B cell (primary cell): ENCODE data around the gene ALOX15. TPM values are rescaled to one million over a fixed set of nuclear protein-coding genes. Genes with fewer than 3 reads are reported as not detected.

Experiments used
- ATAC-seq: fragments of 200-7000 bp; cut with Tn5 transposase; one replicate; pipeline ENCODE4 v1.10.0; 2021; ENCODE audit warnings: low read depth, mild to moderate bottlenecking, moderate number of reproducible peaks, moderate library complexity
- CTCF ChIA-PET: fragments of 350-600 bp; sonication (Branson Sonifier 250); formaldehyde crosslinking; loops from one replicate; lab custom pipeline; 2021; ENCODE audit warnings: antibody characterized with exemption, inconsistent platforms; lab: Charles Lee
- POLR2A ChIA-PET: fragments of 350-600 bp; sonication (Branson Sonifier 250); formaldehyde crosslinking; loops from one replicate; lab custom pipeline; 2021; ENCODE audit warnings: antibody characterized with exemption; lab: Charles Lee
- DNase-seq: peaks from one replicate; pipeline ENCODE4 v3.0.0; 2013
- H2AFZ ChIP-seq: 2 replicates; pipeline ENCODE4 v1.6.1; 2012; ENCODE audit warnings: mild to moderate bottlenecking, low read depth, low read length; ENCODE audit not compliant: insufficient read depth, poor library complexity, severe bottlenecking
- H3K27ac ChIP-seq, 2 donors: 1 replicate in 1 of 2; 2 replicates in 1 of 2; pipeline ENCODE4 v1.5.1; 2012 to 2013; ENCODE audit warnings: low read length in 2 of 2, mild to moderate bottlenecking in 2 of 2, moderate library complexity in 1 of 2
- H3K27me3 ChIP-seq, 4 experiments: fragments of 200-600 bp in 1 of 4; sonication (generic) in 1 of 4; replicated peaks in 1 of 4; 1 replicate in 2 of 4; 2 replicates in 2 of 4; pipeline versions ENCODE4 v1.6.1 to v1.7.0; 2013 to 2016; ENCODE audit warnings: low read length in 3 of 4, mild to moderate bottlenecking in 2 of 4, mixed read lengths in 1 of 4, moderate library complexity in 1 of 4; ENCODE audit not compliant: insufficient read depth in 4 of 4, control insufficient read depth in 3 of 4; ENCODE audit errors: control extremely low read depth in 1 of 4
- H3K36me3 ChIP-seq, 2 experiments: replicated peaks in 1 of 2; 1 replicate in 1 of 2; 2 replicates in 1 of 2; pipeline versions ENCODE4 v1.6.1 to v1.7.1; 2013; ENCODE audit warnings: low read length in 1 of 2; ENCODE audit not compliant: insufficient read depth in 2 of 2, control insufficient read depth in 1 of 2; ENCODE audit errors: control extremely low read depth in 1 of 2, extremely low read depth in 1 of 2
- H3K4me1 ChIP-seq, 2 donors: fragments of 200-600 bp in 1 of 2; sonication (generic) in 1 of 2; 1 replicate in 1 of 2; 2 replicates in 1 of 2; pipeline versions ENCODE4 v1.5.1 to v1.6.1; 2013 to 2017; ENCODE audit warnings: low read length in 2 of 2; ENCODE audit not compliant: control insufficient read depth in 2 of 2, insufficient read depth in 2 of 2
- H3K4me2 ChIP-seq: replicated peaks from 2 replicates; pipeline ENCODE3; 2012; ENCODE audit warnings: mild to moderate bottlenecking, low read depth, low read length; ENCODE audit not compliant: poor library complexity, severe bottlenecking
- H3K4me3 ChIP-seq, 5 experiments: fragments of 200-600 bp in 1 of 5; sonication (generic) in 1 of 5; 1 replicate in 3 of 5; 2 replicates in 2 of 5; pipeline versions ENCODE4 v1.5.1 to v1.7.0; 2011 to 2016; ENCODE audit warnings: low read length in 4 of 5, mild to moderate bottlenecking in 4 of 5, low read depth in 2 of 5, control low read depth in 1 of 5, moderate library complexity in 1 of 5; ENCODE audit not compliant: insufficient read depth in 1 of 5; ENCODE audit errors: control extremely low read depth in 1 of 5, extremely low read depth in 1 of 5
- H3K79me2 ChIP-seq: fragments of 200-600 bp; sonication (generic); one replicate; pipeline ENCODE4 v1.6.0; 2016; ENCODE audit warnings: low read length; ENCODE audit not compliant: control insufficient read depth, insufficient read depth
- H3K9ac ChIP-seq: fragments of 200-600 bp; sonication (generic); 2 replicates; pipeline ENCODE4 v1.6.1; 2017; ENCODE audit warnings: mild to moderate bottlenecking, low read length, moderate library complexity
- H3K9me3 ChIP-seq, 3 donors: one replicate each; pipeline versions ENCODE4 v1.6.1 to v1.7.1; 2013; ENCODE audit warnings: low read length in 2 of 3; ENCODE audit not compliant: control insufficient read depth in 2 of 3, insufficient read depth in 1 of 3; ENCODE audit errors: control extremely low read depth in 1 of 3
- H4K20me1 ChIP-seq: 2 replicates; pipeline ENCODE4 v1.6.0; 2012; ENCODE audit warnings: mild to moderate bottlenecking, low read length; ENCODE audit not compliant: insufficient read depth, control insufficient read depth, poor library complexity, severe bottlenecking
- H3K27ac Mint-ChIP-seq: one replicate; pipeline ENCODE4 v1.8.0; 2021; ENCODE audit warnings: mixed read lengths
- H3K27me3 Mint-ChIP-seq: one replicate; pipeline ENCODE4 v1.8.0; 2021; ENCODE audit warnings: mixed read lengths
- H3K4me1 Mint-ChIP-seq: one replicate; pipeline ENCODE4 v1.8.0; 2021; ENCODE audit warnings: mixed read lengths
- H3K4me3 Mint-ChIP-seq: one replicate; pipeline ENCODE4 v1.8.0; 2021; ENCODE audit warnings: mixed read lengths
- H3K9me3 Mint-ChIP-seq: one replicate; pipeline ENCODE4 v1.8.0; 2022; ENCODE audit warnings: mixed read lengths; ENCODE audit not compliant: insufficient read depth
- CTCF ChIP-seq: fragments of 200-600 bp; IDR thresholded peaks from one replicate; pipeline ENCODE4 v1.8.0; 2022; ENCODE audit warnings: antibody characterized with exemption, mild to moderate bottlenecking
- EZH2 ChIP-seq: IDR thresholded peaks from 2 replicates; pipeline ENCODE4 v1.6.1; 2012; ENCODE audit warnings: borderline replicate concordance, low read depth, mild to moderate bottlenecking, moderate library complexity, low read length; ENCODE audit not compliant: insufficient read depth, poor library complexity, severe bottlenecking
- WGBS: methylation state at CpG from one replicate; pipeline ENCODE4 v1.1.5; 2013; ENCODE audit warnings: missing lambda C conversion rate; ENCODE audit not compliant: insufficient coverage; 5-methylcytosine and 5-hydroxymethylcytosine counted together
- intact Hi-C: fragments of 100-400 bp; cut with micrococcal nuclease; formaldehyde crosslinking; loops from one replicate; pipeline ENCODE4 v1.10.0; 2022
- polyA plus RNA-seq: library from polyadenylated mRNA; depleted of rRNA; stranded (reverse); fragments of >200 nt; gene quantifications from 2 replicates; pipeline ENCODE4 v1.2.3, GENCODE V29; 2012
- total RNA-seq, 2 donors: library from RNA; stranded (reverse); fragments of 120-200 nt in 1 of 2; gene quantifications; 1 replicate in 1 of 2; 2 replicates in 1 of 2; pipeline versions ENCODE4 v1.2.3 to v1.2.4, GENCODE V29; 2013 to 2022

Gene ALOX15
- total and polyA plus RNA-seq, 2 donors (not counting 1 experiment from before 2014, with no cell fraction given) = 0.10 TPM; not detected in 1

GRCh38 chr17:4587803-4588202 lies 53.7 kb downstream of the ALOX15 start:
- Histone ChIP-seq H3K4me3 (no peak overlapping the region), H2AFZ (no peak overlapping the region), H3K4me1 (peaks cover 8 to 14% of the 10 kb centered on the region in 2 donors), H3K27ac (no peak overlapping the region), H3K36me3 (no peaks in the 10 kb centered on the region), H3K4me2 (no peak overlapping the region), H3K9me3 (peaks cover 0 to 3% (median 0%) of the 10 kb centered on the region in 3 donors), H3K27me3 (peaks cover 0 to 25% (median 18%) of the 10 kb centered on the region in 4 experiments), H4K20me1 (no peaks in the 10 kb centered on the region), H3K79me2 (no peaks in the 10 kb centered on the region), H3K9ac (no peak overlapping the region)
- DNase-seq = no peak
- ATAC-seq = no peak
- CTCF ChIA-PET = interaction anchor here (1.0 to 1.9 kb wide), 2 partner anchors 21 to 89 kb away, joined by 3 to 4 read pairs; no protein-coding TSS in a partner anchor
- no peak overlapping the region for H3K4me3 Mint-ChIP-seq
- H3K4me1 Mint-ChIP-seq = peaks cover 8% of the 10 kb centered on the region
- POLR2A ChIA-PET = no interaction called here
- TF ChIP-seq CTCF (no peak), EZH2 (no peak)
- intact Hi-C loops = no loop called here
- H3K27ac Mint-ChIP-seq = no peak overlapping the region
- WGBS = 78% methylated on average over 6 of the region's 9 CpGs
- H3K27me3 Mint-ChIP-seq = peaks cover 38% of the 10 kb centered on the region
- H3K9me3 Mint-ChIP-seq = no peaks in the 10 kb centered on the region

- H3K36me3 ChIP-seq = no peaks in the 10 kb centered on the region
These were observed 54.3 kb downstream of the ALOX15 start for GRCh38 chr17:4587195-4587594.

More at GRCh38 chr17:4587195-4587594, 54.3 kb downstream of the ALOX15 start:
- no peak overlapping the region for H2AFZ ChIP-seq
- intact Hi-C loops = no loop called here
- ChIA-PET CTCF (interaction anchor here (1.0 to 1.9 kb wide), 2 partner anchors 21 to 89 kb away, joined by 3 to 4 read pairs; no protein-coding TSS in a partner anchor), POLR2A (no interaction called here)
- ATAC-seq (no peak), DNase-seq (no peak)
- no peak overlapping the region for H3K9ac ChIP-seq
- peaks cover 0 to 31% (median 20%) of the 10 kb centered on the region in 4 experiments for H3K27me3 ChIP-seq
- Mint-ChIP-seq H3K4me1 (peaks cover 8% of the 10 kb centered on the region), H3K27ac (no peak overlapping the region), H3K27me3 (peaks cover 39% of the 10 kb centered on the region), H3K4me3 (no peak overlapping the region), H3K9me3 (no peaks in the 10 kb centered on the region)
- 89% methylated on average over 6 of the region's 7 CpGs for WGBS
- no peaks in the 10 kb centered on the region for H3K79me2 ChIP-seq
- peaks cover 8 to 16% of the 10 kb centered on the region in 2 donors for H3K4me1 ChIP-seq
- H3K4me3 ChIP-seq = no peak overlapping the region
- H3K27ac ChIP-seq = no peak overlapping the region
- H4K20me1 ChIP-seq = no peaks in the 10 kb centered on the region
- TF ChIP-seq CTCF (no peak), EZH2 (no peak)
- no peak overlapping the region for H3K4me2 ChIP-seq
- peaks cover 0 to 3% (median 0%) of the 10 kb centered on the region in 3 donors for H3K9me3 ChIP-seq
